NCI-H345 treated with DMSO at 0.1 percent for 48 hours (cell line): ENCODE results near the gene BLOC1S1.

Experiments
- DNase-seq: peaks from one replicate; lab custom pipeline; 2025; ENCODE audit not compliant: unreplicated experiment; lab: John Stamatoyannopoulos, UW

The BLOC1S1 gene

GRCh38 chr12:55726971-55727370 lies 11.1 kb downstream of the BLOC1S1 start:
- DNase-seq = no peak

DNA sequence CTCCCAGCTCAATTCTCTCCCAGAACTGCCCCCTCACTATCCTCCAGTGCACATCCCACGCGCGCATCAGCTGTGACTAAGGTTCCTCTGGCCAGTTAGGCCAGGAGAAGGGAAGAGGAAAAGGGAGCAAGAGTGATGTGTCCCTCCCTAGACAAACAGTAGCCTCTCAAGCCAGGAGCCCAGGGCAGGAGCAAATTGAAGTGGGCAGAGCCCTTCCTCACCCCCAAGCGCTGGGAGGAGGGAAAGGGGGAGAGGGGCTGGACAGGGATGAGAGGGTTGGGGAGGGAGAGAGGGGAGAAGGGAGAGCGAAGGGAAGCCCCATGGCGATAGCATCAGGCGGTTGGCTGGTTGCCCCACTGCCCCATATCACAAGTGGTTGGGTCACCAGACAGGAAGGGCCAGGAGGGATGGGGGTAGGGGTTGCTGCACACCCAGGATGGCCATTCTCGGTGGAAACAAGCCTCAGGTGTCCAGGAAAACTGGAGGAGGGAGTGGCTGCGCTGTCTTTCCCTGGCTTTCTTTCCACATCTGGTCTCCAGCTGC lies 11.9 kb downstream of the BLOC1S1 start:
- no peak for DNase-seq

DNA sequence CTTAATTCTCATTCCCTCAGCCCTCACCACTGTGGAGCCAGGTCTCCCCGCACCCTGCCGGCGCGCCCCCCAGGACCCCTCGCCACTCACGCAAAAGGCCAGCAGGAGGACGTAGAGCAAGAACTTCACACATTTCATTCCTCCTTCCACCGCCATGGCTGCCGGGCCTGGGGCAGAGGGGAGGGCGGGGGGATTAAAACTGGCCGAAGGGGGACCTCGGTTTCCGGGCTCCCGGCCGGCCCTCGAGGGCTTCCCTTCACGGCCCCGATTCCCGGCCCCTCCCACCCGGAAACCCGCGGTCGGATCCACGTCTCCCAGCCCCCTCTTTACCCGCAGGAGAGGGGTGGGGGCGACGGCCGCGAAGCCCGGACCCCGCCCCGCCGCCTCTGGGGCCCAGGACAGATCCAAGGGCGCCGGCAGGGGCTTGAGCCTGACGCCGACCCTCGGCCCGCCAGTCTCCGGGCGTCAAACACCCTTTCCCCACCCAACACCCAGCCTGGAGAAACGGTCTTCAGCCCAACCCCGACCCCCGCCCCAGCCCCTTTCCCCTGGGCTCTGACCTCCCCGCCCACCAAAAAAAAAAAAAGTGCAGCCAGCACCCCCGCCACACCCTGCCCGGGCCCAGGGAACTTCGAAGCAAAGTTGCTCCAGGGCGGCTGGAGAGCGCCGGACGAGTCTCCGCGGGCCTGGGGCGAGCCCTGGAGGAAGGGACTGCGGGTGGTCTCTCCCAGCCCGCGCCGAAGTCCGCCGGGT lies 12.5 kb downstream of the BLOC1S1 start:
- no peak for DNase-seq

DNA sequence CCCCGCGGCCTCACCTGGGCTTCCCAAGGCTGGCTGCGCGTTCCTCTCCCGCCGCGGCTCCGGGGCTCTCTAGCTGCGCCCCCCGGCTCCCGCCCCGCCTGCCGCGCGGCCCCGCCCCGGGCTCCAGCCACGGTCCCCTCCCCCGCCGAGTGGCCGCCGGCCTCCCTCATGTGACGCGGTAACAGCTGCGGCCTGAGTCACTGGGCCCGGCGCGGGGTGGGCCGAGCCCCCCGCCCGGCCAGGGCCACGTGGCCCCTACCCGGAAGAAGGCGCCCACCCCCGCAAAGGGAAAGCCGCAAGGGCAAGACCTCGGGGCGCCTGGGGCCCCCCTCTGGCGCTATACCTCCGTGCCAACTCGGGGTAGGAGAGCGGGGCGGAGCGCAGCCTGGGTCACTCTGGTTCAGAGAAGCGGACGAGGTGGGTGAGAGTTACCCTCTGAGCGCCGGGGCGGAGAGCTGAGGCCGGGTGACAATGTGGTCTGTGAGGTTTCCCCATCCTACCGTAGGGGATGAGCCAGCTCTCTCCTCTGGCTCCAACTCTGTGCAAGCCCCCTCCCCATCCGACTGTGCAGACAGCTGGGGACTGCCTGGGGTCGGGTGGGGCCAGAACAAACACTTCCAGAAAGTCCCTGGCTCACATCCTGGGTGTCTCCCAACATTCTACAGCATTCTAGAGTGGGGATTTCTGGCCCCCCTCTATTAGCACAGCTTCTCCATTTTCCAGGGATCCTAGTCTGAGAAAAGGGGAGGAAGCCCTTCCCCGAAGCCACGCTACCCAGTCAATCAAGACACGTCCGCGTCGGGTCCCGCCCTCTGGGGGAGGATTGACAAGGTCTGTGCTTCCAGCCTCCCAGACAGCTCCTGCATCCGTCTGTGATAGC lies 13.3 kb downstream of the BLOC1S1 start, which contains the start of gene CD63:
CD63 (minus strand) TSS at position 71 of the 880 bp plus-strand sequence. CDS start 668 bp downstream, outside the sequence.
- peak; percentile 56 for DNase-seq

- DNase-seq = no peak
Observed at GRCh38 chr12:55729819-55730818, 14.3 kb downstream of the BLOC1S1 start.

DNA sequence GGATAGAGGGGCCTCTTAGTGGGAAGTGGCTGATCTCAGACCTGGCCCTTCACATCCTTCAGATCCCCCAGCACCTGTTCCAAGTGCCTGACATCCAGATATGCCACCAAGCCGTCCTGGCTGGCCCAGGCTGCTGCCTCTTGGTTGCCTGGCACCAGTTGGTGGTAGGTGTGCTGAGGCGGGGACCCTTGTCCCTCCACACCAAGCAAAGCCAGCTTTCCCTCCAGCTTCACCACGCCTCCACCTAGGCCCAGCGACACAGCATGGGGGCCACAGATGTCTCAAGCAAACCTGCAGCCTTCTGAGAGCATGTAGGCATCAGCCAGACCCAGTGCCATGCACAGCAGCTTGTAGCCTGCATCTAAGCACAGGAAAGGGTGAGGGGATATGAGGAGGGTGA lies 16.4 kb downstream of the BLOC1S1 start:
- no peak for DNase-seq

GRCh38 chr12:55733021-55733555 lies 17.2 kb downstream of the BLOC1S1 start:
- no peak for DNase-seq

- DNase-seq = no peak
Observed at GRCh38 chr12:55733858-55734257, 18.0 kb downstream of the BLOC1S1 start.

DNA sequence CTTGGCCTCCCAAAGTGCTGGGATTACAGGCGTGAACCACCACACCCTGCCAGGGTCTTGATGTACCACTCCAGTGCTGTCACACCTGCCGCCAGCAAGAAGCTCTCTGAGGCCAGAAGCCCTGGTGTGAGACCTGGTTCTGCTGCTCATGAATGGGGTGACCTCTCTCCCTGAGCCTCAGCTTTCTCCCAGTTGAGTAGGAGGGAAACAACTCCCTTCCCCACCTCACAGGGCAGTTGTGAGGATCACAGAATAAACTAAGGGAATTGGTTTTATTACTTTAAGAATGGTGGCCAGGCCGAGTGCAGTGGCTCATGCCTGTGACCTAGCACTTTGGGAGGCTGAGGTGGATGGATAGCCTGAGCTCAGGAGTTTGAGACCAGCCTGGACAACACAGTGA lies 18.7 kb downstream of the BLOC1S1 start:
- no peak for DNase-seq

- DNase-seq = no peak
Observed at GRCh38 chr12:55736076-55736475, 20.2 kb downstream of the BLOC1S1 start.

DNA sequence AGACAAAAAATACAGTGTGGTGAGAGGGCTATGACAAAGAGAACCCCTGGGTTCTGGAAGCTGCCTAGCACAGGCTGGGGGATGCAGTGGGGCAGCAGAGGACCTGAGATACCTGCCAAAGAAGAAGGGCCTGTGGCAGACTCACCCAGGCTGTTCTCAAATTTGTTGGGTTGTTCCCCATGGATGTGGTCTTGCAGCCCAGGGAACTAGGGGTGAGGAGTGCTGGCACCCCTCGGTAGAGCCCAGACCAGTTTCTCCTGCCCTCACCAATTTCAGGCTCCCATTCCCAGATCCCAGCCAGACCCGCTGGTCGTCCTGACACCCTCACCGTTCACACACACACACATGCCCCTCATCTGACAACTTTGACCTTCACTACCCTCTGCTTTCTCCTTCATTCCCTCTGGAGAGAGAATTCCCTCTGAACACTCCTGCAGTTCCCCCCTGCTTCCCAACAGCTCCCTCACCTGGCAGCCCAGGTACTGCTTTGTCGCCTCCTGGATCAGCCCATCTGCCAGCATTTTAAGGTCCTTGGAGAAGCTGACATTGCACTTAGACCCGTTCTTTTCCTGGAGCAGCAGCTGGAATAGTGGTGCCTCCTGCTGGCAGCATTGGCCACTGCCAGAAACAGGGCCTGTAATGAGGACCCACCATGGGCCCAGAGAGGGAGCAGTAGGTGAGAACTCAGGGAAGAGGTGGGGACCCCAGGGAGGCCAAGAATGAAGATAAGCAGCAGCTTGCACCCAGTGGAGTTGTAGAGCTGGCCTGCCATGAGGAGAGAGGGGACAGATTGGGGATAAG lies 21.1 kb downstream of the BLOC1S1 start:
- DNase-seq = peak; percentile 26

DNA sequence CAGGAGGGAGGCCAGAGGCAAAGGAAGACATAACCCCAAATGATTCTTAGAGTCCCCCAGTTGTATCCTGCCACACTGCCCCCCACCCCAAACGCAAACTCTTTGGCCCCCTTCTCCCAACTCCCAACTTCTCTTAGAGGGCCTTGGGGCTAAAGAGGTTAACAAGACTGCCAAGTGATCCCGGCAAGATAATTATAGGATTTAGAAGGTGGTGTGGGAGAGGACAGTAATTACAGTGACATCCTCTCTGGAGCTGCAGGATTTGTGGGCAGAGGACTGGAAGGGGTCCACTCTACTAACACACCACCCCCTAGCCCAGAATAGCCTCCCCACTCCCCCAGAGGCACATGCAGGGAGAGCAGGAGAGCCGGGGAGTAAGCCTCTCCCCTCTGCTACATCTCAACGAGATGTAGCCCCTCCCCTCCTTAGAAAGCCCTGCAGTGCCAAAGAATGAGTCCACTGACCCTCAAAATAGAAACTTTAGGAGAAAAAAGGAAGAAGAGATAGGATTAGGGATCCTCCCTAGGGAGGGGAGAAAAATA lies 21.8 kb downstream of the BLOC1S1 start:
- DNase-seq = no peak

DNA sequence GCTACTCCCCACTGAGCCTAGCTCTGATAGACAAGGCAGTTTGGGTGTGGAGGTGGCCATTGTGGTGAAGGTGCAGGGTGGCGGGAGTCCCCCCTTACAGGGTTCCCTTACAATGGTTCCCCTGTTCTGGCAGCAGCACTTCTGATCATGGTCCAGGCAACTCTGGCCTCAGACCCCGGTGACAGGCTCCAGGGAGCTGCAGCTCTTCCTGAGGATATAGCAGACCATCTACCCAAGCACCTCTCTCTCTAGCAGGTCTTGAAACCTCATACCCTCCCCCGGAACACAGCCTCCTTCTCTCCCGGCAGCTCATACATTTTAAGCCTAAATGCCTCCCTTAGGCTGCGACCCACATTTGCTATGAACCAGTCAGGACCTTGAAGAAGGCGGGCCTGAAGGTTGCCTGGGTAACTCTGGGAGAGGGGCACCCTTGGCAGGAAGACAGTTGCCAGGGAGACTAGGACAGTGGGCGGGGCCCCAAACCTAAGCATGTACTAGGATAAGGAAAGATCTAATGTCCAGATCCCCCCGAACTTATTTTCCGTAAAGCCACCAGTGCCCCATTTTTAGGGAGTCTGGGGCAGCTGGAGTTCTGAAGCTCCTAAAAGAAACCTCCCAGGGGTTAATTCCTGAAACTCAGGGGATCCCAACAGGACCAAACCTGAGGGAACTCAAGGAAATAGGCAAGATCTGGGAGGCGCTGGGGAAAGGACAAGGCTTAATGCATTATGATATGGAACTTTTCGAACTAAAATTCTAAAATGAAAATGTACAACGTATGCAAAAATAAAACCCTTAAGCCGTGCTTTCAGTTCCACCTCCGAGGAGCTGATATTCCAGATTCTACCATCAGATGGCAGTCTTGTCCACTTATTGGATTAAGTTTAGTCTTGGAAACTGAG lies 22.5 kb downstream of the BLOC1S1 start:
- DNase-seq = peak; percentile 75

GRCh38 chr12:55739025-55739378 lies 23.2 kb downstream of the BLOC1S1 start:
- DNase-seq = no peak

DNA sequence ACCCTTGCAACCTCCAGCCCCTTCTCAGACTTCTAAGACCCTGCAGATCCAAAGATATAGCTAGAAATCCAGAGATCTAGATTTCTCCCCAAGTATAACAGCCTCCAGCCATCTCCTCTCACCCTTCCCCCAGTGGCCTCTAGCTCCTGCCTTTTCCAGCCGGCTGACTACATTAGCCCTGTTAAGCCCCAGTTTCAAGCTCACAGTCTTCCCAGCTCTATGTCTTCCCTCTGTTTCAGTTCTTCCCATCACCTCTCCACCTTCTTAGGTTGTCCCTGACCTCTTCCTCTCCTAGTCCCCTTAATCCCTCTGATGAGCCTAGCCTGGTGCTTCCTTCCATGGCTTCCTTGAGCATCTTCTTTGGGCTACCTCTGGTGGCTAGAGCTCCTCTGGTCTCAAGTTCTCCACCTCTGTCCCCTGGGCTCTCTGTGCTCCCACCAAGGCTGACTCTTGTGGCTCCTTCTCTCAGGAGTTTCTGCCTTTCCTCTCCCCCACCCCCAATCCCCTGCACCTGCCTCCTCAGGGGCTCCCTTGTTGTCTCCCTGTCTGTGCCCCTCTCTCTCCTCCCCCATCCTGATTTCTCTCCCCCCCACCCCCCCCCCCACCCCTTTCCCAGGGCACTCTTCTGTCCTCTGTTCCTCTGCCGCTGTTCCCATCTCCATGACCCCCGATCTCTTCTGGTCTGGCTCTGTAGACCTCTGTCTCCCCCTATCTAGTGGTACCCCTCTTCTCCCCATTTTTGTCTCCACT lies 26.3 kb downstream of the BLOC1S1 start:
- no peak for DNase-seq

DNA sequence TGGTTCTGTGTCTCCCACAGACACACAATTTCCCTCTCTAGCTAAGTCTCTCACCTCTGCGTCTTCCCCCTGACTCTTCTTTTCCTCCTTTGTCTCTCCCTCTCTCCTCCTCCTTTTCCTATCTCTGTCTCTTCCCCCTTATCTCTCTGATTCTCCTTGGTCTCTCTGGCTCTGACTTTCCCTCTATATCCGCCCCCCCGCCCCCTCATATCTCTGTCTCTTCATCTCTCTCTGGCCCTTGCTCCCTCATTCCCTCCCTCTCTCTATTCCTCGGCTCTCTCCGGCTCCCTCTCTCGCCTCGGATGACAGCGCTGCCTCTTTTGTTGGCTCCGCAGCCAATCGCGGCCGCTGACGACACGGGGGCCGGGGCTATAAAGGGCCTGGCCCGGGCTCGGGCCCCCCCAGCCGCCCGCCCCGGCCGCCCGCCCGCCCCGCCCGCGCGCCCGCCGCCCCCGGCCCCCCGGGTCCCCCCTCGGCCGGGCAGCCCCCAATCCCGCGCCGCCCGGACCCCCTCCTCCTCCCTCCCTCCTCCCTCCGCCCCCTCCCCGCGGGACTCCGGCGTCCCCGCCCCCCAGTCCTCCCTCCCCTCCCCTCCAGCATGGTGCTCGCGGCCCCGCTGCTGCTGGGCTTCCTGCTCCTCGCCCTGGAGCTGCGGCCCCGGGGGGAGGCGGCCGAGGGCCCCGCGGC lies 27.0 kb downstream of the BLOC1S1 start, which contains the start of gene GDF11:
GDF11 (plus strand) TSS at position 404 of the 687 bp plus-strand sequence; CDS start at position 599, 195 bp downstream.
- DNase-seq = peak; percentile 53
